NCI-H345 (cell line): Measurements from ENCODE around the gene ANKRD63.

Source experiments
- DNase-seq: peaks from one replicate; lab custom pipeline; 2025; lab: John Stamatoyannopoulos, UW

Gene ANKRD63

GRCh38 chr15:40282869-40283614 is at the start of gene ANKRD63:
Gene ANKRD63 (minus strand): TSS chr15:40283064. CDS start chr15:40282586, 478 bp downstream.
- no peak for DNase-seq

DNA sequence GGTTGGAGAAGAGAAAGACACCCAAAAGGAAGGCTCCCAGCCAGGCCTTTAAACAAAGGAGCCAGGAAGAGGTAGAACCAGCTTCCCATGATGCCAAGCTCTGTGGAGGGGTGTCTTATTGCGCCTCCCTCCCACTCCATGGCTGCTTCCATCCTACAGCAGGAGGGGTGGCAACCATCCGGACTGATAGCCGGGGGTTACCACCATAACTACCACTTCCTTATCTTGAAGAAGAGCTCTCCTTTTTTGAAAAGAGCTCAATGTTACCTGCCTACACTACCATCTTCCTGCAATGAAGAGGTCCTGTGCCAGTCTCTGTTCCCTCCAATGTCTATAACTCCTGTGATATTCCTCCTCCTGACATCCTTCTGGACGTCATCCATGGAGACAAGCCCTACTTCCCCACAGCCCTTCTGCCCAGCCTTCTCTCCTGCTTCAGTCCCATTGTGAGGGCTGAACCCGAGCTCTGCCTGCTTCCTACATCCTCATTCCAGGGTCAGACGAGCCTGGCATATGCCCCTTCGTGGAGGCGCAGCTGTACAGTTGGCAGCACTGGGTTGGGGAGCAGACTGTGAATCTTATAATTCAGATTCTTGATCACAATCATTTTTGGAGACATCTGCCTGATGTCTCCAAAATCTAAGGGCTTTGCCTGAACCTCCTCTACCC is 49.4 kb upstream of the ANKRD63 start:
- no peak for DNase-seq

- DNase-seq, result no peak
Measured at GRCh38 chr15:40331637-40332036, 48.8 kb upstream of the ANKRD63 start.

- DNase-seq, result no peak
Measured at GRCh38 chr15:40331026-40331425, 48.2 kb upstream of the ANKRD63 start.

GRCh38 chr15:40330368-40330836 is 47.5 kb upstream of the ANKRD63 start:
- no peak for DNase-seq

DNA sequence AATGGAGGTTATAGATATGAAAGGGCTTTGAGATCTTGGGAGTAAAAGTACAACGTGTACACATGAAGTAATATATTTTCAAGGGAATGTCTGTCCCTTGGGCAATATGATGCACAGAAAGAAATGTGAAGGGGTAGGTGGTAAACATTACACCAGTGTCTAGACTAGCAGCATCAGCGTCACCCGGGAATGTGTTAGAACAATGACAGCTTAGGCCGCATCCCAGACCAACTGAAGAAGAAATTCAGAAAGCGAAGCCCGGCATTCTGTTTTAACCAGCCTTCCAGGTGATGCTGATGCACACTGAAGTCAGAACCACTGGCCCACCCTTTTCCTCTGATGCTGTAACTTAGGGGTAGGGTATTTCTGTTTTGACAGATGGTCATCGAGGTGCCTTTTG is 46.9 kb upstream of the ANKRD63 start:
- no peak for DNase-seq

- DNase-seq, result no peak
Measured at GRCh38 chr15:40328751-40329150, 45.9 kb upstream of the ANKRD63 start.

GRCh38 chr15:40328176-40328575 is 45.3 kb upstream of the ANKRD63 start:
- DNase-seq, result no peak

DNA sequence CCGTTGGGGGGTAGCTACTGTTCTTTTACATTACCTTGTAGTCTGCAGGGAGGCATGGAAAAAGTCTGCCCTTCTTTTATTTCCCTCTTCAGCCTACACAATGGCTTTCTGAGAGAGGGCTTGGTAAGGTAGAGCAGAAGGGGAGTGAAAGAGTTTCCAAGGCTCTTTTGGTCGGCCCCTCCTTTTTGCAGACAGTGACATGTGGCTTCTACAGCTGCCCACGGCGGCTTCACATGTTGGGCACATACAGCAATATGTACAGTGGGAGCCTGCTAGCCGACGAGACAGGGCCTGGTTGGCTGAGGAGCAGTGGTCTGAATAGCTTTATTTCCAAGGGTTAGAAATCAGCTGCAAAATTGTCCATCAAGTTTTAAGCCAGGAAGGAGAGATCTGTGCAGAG is 44.6 kb upstream of the ANKRD63 start:
- DNase-seq, result no peak

GRCh38 chr15:40325700-40326099 is 42.8 kb upstream of the ANKRD63 start:
- no peak for DNase-seq

DNA sequence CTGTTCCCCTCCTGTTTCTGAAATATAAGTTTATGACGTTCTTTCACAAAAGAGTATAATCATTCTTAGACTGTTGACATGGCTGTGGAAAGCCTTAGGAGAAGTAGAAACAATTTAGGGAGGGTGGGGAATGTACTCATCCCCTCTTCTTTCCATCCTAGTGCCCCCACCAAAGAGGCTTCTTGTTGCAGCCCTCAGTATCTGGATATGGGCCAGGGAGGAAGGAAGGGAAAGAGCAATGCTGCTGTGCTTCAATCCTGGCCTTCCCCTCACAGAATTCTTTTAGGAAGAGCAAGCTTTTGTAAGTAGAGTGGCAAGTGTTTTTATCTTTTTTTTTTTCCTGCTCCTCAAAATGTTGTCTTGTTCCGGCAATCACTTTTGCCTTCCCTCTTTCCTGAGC is 42.3 kb upstream of the ANKRD63 start:
- DNase-seq, result no peak

DNA sequence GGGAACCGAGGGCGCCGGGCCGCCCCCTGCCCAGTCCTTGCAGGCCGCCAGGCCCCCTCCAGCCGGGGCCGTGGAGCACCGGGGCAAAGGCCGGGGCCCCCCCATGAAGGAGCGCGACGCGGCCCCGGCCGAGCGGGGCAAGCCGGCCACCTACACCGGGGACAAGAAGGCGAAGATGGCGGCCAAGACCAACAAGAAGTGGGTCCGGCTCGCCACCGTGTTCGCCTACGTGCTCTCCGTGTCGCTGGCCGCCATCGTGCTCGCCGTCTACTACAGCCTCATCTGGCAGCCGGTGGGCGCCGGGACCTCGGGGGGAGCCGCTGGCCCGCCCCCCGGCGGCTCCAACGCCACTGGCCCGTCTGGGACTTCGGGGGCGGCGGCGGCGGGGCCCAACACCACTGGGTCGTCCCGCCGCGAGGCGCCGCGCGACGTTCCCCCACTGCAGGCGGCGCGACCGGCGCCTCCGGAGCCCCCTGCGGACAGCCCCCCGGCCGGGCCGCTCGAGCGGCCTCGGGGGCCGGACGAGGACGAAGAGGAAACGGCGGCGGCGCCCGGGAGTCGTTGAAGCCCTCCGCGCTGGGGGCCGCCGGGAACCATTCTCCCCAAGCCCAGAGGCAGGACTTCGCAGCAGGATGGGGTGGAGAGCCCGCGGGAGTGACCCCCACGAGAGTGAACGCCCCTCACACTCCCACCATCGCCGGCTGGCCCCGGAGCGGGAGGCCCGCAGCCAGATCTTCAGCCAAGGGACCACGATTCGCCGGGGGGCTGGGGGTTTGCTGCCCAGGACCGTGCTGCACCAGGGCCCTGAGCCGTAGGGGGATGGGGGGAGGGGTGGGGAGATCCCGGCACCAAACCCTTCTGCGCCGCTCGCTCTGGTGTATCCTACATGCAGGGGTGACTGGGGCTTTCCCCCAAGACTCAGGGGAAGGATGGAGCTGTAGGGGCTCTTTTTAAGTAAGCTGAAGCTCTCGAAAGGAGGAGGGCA is 41.4 kb upstream of the ANKRD63 start:
- no peak for DNase-seq

GRCh38 chr15:40323239-40323952 is 40.5 kb upstream of the ANKRD63 start, which contains the start of gene INAFM2:
Gene INAFM2 (plus strand): TSS chr15:40323692. CDS start chr15:40324056, 364 bp downstream.
- DNase-seq, result peak; percentile 65

DNA sequence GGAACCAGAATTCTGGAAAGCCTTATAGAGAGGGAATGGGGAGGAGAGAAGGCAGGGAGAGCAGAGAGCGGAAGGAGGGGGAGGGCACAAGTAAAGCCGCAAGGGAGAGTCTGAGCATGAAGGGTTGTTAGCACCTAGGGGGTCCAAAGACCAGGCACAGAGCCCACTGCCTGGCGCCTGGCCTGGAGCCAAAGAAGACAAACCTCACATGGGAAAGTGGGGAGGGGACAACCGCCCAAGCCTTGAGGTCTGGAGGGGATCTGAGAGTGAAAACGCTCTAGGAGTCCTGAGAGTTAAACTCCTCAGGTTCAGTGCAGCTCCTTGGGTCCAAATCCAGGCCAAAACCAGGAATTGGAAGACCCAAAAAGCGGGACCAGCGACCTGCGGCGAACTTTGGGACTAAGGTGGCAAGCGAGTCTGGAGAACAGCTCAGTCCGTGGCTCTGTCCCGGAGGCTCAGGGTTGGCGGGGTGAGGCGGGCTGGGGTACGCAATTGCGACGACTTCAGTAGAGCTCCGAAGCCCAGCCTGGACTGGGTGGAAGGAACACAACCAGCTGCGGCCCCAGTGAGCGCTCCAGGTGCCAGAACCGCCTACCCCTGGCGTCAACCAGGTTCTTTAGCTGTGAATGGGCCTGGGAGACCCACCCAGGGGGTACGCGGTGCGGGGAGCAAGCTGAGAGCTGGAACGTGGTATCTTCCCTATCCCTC is 39.8 kb upstream of the ANKRD63 start:
- DNase-seq, result no peak

DNA sequence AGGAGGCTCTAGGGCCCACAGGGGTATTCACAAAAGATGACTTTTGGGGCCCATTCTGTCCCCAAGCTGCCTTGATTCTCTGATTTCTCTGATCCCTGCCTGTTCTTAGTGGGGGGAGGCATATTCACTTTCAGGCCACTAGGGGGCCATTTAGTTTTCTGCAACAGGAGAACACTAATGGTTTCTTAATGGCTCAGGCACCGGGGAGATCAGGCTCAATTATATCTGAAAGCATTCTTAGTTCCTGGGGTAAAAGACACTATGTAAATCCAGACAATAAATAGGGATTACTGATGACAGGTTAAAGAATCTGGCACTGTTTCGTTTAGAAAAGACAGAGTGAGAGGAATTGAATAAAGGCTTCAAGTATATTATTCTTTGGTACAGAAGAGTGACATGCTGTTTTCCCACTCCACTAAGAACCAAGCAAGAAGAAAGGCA is 38.1 kb upstream of the ANKRD63 start:
- peak; percentile 55 for DNase-seq

- DNase-seq, result no peak
Measured at GRCh38 chr15:40320409-40320808, 37.5 kb upstream of the ANKRD63 start.

DNA sequence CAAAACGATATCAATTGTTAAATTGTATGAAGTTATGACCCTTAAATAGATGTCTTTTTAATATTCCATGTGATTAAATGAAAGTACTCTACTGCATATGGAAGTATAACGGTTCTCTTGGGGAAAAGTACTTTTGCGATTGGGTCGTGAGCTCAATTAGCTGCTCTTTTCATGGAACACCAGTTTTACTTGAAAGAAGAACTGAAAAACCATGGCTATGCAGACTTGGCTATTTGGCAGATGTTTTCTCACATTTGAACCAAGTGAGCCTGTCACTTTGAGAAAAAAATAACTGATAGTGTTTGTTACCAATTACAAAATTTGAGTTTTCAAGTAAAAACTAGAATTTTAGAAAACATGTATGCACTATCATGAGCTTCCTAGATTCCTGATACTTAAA is 34.7 kb upstream of the ANKRD63 start:
- no peak for DNase-seq

DNA sequence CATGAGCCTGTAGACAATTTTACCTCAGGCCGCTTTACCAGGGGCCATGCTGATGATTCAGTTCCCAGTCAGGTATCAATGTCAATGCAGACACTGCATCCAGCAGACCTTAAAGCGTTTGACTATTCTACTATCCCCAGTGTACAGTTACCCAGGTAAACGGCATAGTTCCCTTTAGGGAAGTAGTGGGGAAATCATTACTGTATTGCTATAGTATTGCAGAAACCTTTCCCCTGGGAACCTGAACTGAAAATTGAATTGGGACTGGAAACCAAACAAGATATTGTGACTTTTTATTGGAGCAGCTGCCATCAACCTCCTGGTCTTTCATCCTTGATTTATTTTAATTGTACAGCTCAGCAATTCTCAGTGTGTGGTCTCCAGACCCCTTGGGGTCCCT is 34.1 kb upstream of the ANKRD63 start:
- no peak for DNase-seq

GRCh38 chr15:40314723-40315276 is 31.9 kb upstream of the ANKRD63 start:
- DNase-seq, result no peak
